GM21360 (cell line): ENCODE data around the gene PRSS2.
"Not testable (repeated sequence)": the region's sequence is repeated elsewhere in the genome, so short reads cannot be mapped to it uniquely, and the experiment has no call there.

Experiments used
- ATAC-seq: cut with Tn5 transposase; IDR thresholded peaks from one replicate; pipeline ENCODE4 v1.9.1; 2021; ENCODE audit warnings: mild to moderate bottlenecking, moderate library complexity; ENCODE audit not compliant: unreplicated experiment

Gene PRSS2

DNA sequence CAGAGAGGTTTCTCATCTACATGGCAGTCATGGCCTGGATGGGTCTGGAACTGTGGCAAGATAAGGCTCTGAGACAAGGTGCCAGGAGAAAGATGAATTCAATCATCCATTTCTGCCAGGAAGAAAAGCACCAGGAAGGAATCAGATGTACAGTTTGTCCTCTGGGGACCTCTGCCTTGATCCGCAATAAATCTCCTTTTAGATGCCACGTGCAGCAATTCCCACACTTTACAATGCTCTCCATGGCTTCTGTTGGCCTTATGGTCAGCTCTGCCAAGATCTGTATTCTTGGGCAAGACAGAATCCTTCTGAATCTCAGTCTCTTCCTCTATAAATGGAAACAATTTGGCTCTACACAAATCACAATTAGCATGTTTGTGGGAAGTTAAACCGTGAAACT, 12.5 kb upstream of the PRSS2 start:
- not testable (repeated sequence) for ATAC-seq

DNA sequence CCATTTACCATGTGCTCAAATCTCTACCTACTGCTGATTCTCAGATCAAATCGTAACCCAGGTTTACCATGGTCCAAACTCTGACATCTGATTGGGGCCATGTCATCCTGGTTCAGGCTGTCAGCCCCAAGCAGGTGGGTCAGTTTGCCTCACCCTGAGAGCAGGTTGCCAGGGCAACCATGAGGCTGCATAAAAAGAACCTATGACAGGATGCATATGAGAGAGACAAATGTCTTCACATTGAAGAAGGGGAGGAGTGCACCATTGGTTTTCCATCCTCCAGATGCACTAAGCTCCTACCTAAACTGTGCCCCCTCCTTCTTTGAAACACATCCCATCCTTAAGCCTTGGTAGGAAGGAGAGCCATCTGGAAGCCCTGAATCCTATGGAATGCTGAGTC, 11.3 kb upstream of the PRSS2 start:
- ATAC-seq: no peak

DNA sequence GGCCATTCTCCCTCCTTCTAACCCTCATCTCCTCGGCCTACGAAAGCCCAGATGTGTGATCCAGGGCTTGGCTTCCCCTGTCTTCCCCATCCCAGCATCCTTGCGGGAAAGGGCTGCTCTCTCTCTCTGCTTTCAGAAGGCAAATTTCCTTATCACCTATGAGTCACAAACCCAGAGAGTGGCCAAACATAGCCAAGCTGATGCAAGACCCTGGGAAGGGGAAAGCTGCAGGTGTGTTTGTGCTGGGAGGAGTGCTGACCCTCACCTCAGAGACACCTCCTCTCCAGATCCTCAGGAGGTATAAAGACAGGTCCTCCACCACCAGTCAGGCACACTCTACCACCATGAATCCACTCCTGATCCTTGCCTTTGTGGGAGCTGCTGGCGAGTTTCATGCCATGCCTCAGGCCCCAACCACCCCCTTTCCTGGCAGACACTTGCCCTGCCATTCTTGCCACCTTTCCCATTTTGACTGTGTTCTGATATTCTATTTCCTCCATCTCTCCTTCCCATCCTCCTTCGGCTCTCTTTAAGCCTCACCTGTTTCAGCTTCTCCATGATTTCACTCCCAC, 10.6 kb upstream of the PRSS2 start:
- ATAC-seq: no peak

DNA sequence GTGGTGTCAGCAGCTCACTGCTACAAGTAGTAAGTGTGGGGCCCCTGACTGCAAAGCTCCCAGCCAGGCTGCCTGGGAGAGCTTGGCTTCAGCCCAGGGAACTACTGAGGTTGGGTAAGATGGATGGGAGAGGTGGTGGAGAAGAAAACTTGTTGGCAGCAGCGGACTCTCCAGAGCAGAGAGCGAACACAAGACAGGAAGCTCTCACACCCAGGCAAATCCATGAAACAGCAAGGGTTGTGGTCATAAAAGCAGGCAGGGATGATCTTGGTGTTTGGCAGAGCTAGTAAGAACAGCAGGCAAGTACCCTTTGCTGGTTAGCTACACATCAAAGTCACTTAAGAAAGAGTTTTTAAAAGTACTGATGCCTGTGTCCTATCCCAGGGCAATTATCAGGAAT, 9.2 kb upstream of the PRSS2 start:
- ATAC-seq: not testable (repeated sequence)

DNA sequence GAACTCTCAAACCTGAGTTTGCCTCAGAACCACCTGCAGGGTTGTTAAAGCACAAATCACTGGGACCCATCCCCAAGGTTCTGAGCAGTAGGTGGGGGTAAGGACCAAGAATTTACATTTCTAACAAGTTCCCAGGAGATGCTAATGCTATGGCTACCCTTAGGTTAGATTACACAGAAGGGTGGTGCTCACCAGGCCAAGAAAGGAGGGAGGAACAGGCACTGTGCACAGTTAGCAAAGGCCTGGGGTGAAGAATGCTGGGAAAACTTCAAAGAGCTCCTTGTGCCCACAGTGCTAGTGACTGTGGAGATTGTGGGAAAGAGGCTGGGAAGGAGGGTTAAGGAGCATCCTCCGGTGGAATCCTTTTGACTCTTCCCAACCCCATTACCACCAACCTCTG, 8.7 kb upstream of the PRSS2 start:
- no peak for ATAC-seq

DNA sequence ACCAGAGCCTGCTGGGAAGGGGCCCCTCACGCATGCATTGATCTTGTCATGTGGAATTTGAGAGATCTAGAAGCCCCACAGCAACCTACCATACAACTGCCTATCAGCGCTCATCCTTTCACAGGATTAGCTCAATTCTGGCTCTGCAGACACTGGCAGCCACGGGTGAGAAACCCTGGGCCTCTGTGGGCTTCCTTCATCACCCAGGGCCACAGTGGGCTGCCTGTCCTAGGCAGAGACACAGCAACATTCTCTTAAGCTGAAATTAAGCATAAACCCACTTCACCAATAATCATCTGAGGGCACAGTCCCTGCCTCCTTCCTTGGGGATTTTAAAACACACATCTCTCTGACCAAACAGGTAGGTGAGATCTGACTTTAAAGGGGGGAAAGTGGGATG, 3.3 kb upstream of the PRSS2 start:
- no peak for ATAC-seq

DNA sequence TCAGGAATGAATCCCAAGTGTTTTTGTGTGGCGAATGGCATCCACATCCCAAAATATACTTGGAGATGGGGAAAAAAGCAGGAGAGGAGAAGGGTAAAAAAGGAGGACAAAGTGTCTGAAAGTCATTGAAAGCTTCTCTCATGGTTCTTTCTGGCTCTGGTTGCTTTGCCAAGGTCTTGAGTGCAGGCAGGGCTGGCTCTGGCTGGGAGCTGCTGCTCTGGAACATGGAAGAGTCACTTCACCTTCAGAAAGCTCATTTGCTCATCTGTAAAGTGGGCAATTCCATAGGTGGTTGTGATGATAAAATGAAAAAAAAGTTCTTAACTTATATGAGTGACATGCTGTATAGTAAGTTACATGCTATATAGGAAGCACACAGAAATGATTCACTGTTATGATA, 2.9 kb upstream of the PRSS2 start:
- no peak for ATAC-seq

DNA sequence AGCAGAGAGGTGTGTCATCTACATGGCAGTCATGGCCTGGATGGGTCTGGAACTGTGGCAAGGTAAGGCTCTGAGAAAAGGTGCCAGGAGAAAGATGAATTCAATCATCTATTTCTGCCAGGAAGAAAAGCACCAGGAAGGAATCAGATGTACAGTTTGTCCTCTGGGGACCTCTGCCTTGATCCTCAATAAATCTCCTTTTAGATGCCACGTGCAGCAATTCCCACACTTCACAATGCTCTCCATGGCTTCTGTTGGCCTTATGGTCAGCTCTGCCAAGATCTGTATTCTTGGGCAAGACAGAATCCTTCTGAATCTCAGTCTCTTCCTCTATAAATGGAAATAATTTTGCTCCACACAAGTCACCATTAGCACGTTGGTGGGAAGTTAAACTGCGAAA, 1.9 kb upstream of the PRSS2 start:
- not testable (repeated sequence) for ATAC-seq

DNA sequence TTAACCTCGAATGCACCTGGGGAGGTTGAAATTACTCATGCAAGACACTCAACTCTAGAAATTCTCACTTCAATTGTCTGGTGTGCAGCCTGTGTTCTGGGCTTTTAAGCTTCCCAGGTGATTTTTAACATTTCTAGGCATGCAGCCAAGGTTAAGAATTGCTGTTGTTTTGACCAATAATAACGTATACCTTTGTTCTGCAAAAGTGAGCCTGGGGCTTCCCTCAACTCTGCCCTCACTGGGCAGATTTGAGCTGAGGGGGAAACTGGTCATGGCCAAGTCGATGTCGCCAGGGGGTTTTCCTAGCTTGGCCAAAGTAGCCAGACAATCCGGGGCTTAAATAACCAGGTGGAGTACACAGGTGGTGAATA, 568 bp downstream of the PRSS2 start:
- ATAC-seq: peak; percentile 69

DNA sequence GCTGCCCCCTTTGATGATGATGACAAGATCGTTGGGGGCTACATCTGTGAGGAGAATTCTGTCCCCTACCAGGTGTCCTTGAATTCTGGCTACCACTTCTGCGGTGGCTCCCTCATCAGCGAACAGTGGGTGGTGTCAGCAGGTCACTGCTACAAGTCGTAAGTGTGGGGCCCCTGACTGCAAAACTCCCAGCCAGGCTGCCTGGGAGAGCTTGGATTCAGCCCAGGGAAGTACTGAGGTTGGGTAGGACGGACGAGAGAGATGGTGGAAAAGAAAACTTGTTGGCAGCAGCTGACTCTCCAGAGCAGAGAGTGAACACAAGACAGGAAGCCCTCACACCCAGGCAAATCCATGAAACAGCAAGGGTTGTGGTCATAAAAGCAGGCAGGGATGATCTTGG, 1.3 kb downstream of the PRSS2 start:
- no peak for ATAC-seq

DNA sequence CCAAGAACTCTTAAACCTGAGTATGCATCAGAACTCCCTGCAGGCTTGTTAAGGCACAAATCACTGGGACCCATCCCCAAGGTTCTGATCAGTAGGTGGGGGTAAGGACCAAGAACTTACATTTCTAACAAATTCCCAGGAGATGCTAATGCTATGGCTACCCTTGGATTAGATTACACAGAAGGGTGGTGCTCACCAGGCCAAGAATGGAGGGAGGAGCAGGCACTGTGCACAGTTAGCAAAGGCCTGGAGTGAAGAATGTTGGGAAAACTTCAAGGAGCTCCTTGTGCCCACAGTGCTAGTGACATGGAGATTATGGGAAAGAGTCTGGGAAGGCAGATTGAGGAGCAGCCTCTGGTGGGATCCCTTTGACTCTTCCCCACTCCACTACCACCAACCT, 1.9 kb downstream of the PRSS2 start:
- no peak for ATAC-seq

DNA sequence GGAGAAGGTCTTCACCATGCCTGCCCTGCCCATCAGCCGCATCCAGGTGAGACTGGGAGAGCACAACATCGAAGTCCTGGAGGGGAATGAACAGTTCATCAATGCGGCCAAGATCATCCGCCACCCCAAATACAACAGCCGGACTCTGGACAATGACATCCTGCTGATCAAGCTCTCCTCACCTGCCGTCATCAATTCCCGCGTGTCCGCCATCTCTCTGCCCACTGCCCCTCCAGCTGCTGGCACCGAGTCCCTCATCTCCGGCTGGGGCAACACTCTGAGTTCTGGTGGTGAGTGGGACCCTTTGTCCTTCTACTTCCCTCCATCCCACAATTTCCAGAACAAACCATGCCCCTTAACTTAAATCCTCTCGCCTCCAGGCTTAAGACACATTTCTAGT, 2.5 kb downstream of the PRSS2 start:
- ATAC-seq: no peak

DNA sequence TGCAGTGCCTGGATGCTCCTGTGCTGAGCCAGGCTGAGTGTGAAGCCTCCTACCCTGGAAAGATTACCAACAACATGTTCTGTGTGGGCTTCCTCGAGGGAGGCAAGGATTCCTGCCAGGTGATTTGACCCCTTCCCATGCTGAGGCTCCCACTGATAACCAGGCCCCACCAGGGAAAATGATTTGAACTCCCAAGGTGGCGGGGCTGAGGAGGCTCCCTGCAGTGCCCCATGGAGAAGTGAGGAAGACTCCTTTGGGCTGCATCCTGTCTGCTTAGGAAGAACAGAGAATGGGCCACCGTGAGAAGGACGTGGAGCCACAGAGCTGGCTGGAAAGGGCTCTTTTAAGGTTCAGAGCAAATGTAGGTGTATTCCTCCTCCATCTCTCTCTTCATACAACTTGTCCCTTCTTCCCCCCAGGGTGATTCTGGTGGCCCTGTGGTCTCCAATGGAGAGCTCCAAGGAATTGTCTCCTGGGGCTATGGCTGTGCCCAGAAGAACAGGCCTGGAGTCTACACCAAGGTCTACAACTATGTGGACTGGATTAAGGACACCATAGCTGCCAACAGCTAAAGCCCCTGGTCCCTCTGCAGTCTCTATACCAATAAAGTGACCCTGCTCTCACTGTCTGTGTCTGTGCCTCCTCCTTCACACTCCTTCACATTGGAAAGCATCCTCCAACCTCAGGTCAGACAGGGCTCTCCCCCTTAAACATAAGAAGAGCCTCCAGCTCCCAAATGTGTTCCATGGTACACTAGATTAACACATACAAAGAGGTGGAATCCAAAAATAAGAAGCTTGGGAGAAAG, 3.4 kb downstream of the PRSS2 start:
- no peak for ATAC-seq

DNA sequence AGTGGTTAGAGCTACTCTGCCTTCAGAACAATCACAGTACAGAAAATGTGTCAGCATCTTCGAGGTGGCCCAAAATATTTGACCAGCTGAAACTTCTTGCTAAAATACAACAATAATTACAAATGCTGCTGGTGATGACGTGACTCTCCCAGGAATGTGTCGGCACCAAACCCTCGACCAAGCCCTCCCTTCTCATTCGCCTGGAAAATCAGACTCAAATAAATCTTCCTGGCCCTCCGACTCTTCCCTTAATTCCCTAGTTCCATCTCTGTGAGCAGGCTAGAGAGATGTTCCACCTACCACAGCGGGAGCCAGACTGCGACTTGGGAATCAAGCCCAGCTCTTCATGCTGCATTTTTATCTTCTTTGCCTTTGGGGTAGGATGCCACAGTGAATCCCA, 4.1 kb downstream of the PRSS2 start:
- no peak for ATAC-seq

DNA sequence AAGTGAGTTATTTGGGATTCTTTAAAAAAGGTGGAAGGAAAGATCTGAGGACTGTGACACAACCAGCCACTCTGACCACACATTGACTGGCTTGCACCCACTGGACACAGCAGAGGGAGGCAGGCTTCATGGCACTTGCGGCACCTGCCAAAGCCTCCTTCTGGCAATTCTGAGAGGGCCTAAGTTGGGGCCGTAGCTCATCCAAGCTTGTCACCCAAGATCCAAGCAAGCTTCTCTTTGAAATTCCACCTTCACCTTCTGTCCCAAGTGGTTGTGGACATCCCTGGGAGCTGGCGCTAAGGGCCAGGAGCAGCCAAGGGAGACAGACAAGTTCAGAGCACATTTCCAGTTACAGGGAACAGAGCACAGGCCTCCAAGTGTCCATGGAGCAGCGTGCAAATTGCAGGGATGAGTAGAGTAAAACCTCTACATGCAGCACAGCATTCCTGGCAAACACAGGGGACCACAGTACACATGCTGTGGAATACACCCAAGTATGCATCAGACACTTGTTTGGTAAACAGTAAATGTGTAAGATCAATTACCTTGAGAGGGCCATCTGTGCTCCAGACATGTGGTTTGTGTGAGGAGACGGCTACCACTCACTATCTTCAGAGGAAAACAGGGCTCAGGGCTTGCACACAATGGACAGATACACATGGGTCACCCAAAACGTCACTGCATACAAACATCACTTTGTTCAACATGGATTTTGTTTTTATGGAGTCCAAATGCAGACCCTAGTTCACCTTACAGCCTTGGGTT, 4.8 kb downstream of the PRSS2 start:
- ATAC-seq: not testable (repeated sequence)

DNA sequence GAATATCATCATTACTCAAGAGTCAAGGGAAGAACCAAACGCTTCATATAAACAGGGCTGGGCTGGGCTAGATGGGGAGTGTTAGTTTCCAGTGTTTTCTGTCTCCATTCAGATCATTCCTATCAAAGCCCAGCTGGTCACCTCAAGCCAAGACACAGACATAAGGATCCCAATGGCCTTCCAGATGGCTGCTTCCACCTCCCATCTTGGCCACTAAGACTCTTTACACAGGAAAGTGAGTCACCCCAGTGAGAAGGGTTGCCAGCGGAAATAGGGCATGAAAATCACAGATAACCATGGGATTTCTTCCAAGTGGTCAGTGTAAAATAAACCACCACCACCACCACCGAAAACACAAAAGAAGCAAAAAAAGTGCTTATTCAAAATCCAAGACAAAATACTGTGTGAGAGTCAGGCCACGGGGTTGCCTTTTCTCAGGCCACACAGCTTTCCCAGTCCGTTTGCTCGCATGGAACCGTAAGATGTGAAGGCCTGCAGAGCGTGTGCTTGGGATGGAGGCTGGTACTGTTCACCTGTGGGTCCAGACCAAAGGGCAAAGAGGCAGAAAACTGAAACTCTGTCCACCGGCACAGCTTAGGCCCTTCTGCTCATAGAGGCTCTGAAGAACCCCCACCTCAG, 5.6 kb downstream of the PRSS2 start:
- no peak for ATAC-seq

DNA sequence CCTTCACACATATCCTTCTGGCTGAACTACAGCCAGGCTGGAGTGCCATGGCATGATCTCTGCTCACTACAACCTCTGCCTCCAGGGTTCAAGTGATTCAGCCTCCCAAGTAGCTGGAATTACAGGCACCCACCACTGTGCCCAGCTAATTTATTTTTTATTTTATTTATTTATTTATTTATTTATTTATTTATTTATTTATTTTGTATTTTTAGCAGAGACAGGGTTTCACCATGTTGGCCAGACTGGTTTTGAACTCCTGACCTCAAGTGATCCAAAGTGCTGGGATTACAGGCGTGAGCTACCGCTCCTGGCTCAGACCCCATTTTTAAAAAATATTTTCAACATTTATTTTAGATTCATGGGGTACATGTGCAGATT, 6.1 kb downstream of the PRSS2 start:
- not testable (repeated sequence) for ATAC-seq

DNA sequence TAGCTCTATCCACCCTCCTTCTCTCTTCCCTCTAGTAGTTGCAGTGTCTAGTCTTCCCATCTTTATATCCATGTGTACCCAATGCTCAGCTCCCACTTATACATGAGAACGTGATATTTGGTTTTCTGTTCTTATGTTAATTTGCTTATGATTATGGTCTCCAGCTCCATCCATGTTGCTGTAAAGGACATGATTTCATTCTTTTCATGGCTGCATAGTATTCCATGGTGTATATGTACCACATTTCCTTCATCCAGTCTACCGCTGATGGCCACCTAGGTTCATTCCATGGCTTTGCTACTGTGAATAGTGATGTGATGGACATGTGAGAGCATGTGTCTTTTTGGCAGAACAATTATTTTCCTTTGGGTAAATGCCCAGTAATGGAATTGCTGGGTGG, 6.5 kb downstream of the PRSS2 start:
- ATAC-seq: no peak

DNA sequence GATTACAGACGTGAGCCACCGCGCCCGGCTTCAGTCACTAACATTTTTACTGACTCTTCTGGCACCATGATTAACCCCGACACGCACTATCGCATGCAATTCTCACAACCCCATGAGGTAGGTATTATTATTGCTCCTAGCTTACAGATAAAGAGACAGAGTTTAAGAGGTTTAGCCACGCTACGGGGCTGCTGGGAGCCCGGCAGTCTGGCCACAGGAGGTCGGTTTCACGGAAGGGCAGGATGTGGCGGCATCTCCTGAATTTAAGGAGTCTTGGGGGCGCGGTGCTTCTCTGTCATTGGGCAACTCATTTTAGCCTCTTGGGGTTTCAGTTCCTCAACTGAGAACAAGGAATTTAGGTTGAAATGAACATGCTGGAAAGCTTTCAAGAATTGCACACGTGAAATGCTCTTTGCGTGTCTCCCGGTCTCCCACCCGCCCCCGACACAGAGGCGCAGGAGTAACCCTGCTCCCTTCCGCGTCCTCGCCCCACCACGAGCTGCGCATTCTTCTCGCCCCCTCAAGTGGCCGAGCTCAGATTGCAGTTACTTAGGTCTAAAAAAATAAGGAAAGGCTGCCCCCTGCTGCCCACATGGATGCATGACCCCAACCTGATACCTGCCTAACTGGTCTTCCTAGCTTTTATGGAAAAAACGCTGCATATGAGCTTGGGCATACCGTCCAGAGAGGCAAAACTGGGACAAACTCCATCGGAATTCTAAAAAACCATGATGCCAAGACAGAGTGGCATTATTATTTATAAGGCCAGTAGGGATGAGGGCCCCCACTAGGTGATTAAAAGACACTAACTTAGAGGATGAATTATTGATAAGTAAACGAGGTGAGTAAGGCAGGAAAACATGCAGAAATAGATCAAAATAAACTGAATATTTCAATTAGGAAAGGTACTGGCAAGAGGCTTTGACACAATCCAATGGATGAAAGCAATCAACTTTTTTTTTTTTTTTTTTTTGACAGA, 12.4 kb downstream of the PRSS2 start:
- peak; percentile 91 for ATAC-seq

DNA sequence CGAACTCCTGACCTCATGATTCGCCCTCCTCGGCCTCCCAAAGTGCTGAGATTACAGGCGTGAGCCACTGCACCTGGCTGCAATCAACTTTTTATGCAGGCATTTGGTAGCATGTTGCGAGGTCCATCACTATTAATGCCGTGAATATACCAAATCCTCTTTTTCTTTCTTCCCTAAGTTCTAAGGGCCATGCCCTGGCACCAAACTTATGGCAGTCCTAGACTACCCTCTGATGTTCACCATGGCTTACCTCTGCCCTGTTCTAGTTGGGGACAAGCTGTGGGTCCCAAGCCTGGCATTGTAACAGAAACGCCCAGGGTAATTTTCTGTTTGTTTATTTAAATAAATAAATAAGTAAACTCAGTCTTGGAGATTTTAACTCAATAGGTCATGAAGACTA, 13.3 kb downstream of the PRSS2 start:
- no peak for ATAC-seq

DNA sequence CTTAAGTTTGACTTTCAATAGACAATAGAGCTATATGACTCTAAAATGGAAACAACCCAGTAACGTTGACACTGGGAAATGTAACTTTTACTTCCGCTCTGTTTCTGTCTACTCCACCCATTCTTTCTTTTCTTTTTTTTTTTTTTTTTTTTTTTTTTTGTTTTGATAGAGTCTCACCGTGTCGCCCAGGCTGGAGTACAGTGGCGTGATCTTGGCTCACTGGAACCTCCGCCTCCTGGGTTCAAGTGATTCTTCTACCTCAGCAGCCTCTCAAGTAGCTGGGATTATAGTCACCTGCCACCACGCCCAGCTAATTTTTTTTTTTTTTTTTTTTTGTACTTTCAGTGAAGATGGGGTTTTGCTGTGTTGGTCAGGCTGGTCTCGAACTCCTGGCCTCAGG, 13.9 kb downstream of the PRSS2 start:
- ATAC-seq: no peak
